SHP77 (cell line): ENCODE results near the gene FERMT2.

ENCODE experiments used
- DNase-seq, 2 experiments: peaks; one replicate each; lab custom pipeline; 2025; lab: John Stamatoyannopoulos, UW

Gene FERMT2

GRCh38 chr14:52824462-52824861, 126.4 kb downstream of the FERMT2 start:
- no peak for DNase-seq

GRCh38 chr14:52821805-52822250, 129.0 kb downstream of the FERMT2 start:
- no peak for DNase-seq

- no peak for DNase-seq
These were observed 142.7 kb downstream of the FERMT2 start for GRCh38 chr14:52808101-52808500.
